HepG2 (cell line): ENCODE measurements around the gene TAF13.

ENCODE experiments used
- ATF3 ChIP-seq: sonication (generic); formaldehyde crosslinking; IDR thresholded peaks from 2 replicates; pipeline ENCODE4 v1.4.0; 2020; ENCODE audit warnings: missing genetic modification reagents
- CTCF ChIP-seq: sonication (generic); formaldehyde crosslinking; IDR thresholded peaks from 2 replicates; pipeline ENCODE4 v1.5.0; 2020; ENCODE audit warnings: mild to moderate bottlenecking, missing genetic modification reagents, moderate library complexity
- RFX5 ChIP-seq: IDR thresholded peaks from 2 replicates; pipeline ENCODE4 v1.6.1; 2011; ENCODE audit warnings: low read depth, low read length, improper control_type of control experiment

GRCh38 chr1:109078317-109078716 lies 2.5 kb upstream of the TAF13 start:
- TF ChIP-seq RFX5 (no peak), CTCF (no peak), ATF3 (CRISPR knock-in tag) (no peak)
